LNCAP (cell line): ENCODE data around the gene TPCN1.

Experiments used
- TF ChIP-seq, protein P1 (sequence below): fragments of 450-650 bp; IDR thresholded peaks from 2 replicates; pipeline ENCODE4 v1.5.1; 2017; ENCODE audit warnings: mild to moderate bottlenecking

Gene TPCN1

DNA sequence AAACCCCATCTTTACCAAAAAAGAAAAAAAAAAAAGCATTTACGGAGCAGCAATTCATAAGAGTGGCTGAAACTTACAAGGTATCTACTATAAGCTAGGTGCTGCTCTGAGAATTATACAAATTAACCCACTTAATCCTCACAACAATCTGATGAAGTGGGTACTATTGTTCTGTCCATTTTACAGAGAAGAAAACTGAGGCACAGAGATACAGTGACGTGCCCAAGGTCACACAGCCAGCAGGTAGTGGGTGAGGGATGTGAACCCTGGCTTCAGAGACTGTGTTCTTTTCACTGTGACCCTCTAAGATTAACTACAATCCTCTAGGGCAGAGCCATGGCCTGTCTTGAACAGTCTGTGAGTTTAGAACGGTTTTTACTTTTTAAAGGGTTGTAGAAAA, 39.3 kb upstream of the TPCN1 start:
- TF ChIP-seq, protein P1, sequence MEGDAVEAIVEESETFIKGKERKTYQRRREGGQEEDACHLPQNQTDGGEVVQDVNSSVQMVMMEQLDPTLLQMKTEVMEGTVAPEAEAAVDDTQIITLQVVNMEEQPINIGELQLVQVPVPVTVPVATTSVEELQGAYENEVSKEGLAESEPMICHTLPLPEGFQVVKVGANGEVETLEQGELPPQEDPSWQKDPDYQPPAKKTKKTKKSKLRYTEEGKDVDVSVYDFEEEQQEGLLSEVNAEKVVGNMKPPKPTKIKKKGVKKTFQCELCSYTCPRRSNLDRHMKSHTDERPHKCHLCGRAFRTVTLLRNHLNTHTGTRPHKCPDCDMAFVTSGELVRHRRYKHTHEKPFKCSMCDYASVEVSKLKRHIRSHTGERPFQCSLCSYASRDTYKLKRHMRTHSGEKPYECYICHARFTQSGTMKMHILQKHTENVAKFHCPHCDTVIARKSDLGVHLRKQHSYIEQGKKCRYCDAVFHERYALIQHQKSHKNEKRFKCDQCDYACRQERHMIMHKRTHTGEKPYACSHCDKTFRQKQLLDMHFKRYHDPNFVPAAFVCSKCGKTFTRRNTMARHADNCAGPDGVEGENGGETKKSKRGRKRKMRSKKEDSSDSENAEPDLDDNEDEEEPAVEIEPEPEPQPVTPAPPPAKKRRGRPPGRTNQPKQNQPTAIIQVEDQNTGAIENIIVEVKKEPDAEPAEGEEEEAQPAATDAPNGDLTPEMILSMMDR: no peak

GRCh38 chr12:113183030-113183589, 38.2 kb upstream of the TPCN1 start:
- TF ChIP-seq, protein P1: no peak

- TF ChIP-seq, protein P1: no peak
Observed at GRCh38 chr12:113184098-113184899, 37.0 kb upstream of the TPCN1 start.

DNA sequence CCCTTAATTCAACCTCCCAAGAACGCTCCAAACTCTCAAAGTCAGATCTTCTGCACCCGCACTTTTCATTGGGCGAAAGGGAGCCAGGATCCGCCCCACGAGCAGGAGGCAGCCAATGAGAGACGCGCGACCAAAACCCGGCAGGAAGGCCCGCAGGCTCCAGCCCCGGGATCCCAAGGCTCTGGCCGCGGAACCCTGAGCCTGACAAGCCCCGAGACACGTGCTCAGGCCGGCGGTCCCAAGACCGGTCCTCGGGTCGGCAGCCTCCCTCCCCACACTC, 36.4 kb upstream of the TPCN1 start:
- TF ChIP-seq, protein P1: no peak

DNA sequence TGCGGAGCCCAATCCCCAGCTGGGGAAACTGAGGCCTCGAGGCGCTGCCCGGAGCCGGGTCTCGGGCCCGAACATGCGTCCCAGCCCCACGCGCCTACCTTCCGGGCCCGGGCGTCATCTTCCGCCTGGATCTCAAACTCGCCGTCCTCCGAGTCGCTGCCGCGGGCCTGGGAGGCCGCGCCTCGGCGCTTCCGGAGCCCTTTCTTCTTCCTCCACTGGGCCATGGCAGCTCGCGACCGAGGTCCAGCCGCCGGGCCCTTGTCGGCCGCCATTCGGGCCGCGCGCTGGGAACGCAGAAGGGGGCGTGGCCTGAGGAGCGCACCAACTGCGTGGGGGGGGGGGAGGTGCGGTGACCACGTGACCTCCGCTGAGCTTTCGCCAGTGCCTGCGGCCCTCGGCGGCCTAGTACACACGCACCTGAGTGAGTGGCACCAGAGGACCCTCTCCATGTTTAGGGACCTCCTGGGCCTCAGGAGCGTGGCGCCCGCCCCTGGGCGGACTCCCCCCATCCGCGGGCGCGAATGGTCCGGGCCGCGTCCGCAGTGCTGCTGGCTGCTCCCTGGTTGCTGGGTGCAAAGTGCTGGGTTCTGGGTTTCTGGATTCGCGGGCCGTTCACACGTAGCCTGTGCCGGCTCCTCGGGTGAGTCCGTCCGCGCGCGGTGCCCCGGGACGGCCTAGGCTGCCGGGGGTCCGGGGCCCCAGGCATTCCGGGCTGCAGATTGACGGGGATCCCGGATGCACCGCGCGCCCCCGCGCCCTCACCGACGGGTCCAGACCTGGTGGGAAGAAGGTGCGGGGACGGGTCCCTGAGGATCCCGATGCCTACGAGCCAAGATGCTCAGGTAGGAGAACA, 35.9 kb upstream of the TPCN1 start, which contains the start of the genes DDX54 and RITA1:
Gene DDX54, minus strand, starts transcription at position 299 of the 853 bp plus-strand sequence. Its CDS starts 27 bp downstream, at position 272.
Gene RITA1, plus strand, starts transcription at position 542 of the 853 bp plus-strand sequence. CDS start 1,026 bp downstream, outside the sequence.
- TF ChIP-seq, protein P1: no peak

GRCh38 chr12:113186033-113186365, 35.3 kb upstream of the TPCN1 start:
- TF ChIP-seq, protein P1: no peak

DNA sequence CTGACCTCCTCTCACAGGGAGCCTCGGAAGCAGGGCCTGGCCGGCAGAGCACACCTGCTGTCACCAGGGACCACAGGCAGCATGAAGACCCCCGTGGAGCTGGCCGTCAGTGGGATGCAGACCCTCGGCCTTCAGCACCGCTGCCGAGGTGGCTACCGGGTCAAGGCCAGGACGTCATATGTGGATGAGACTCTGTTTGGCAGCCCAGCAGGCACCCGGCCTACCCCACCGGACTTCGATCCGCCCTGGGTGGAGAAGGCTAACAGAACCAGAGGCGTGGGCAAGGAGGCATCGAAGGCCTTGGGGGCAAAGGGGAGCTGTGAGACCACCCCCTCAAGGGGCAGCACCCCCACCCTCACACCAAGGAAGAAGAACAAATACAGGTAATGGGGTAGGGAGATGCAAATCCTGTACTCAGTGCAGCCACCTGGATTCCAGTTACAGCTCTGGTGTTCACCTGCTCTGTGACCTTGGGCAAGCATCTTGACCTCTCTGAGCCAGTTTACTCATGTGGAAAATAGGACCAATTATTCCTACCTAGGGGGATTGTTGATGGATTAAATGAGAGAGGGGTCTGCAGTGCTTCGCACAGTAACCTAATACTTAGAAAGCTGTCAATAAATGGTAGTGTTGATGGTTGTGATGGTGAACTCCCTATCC, 34.5 kb upstream of the TPCN1 start:
- TF ChIP-seq, protein P1: no peak
